NCI-H524 (cell line): ENCODE measurements around the gene MYOM3.
A peak's percentile ranks its signal among the peaks of the same experiment; 100 is the strongest.

Source experiments
- DNase-seq, 2 experiments: peaks; one replicate each; lab custom pipeline; 2025; lab: John Stamatoyannopoulos, UW

MYOM3 gene

GRCh38 chr1:24096009-24096738 is 15.8 kb downstream of the MYOM3 start:
- no peak for DNase-seq

- DNase-seq = no peak
Observed at GRCh38 chr1:24095140-24095859, 16.6 kb downstream of the MYOM3 start.

- DNase-seq = no peak
Observed at GRCh38 chr1:24094554-24094953, 17.4 kb downstream of the MYOM3 start.

GRCh38 chr1:24093732-24094131 is 18.2 kb downstream of the MYOM3 start:
- DNase-seq = no peak

- no peak for DNase-seq
Observed at GRCh38 chr1:24092979-24093378, 19.0 kb downstream of the MYOM3 start.

- no peak for DNase-seq
Observed at GRCh38 chr1:24091971-24092482, 19.9 kb downstream of the MYOM3 start.

- no peak for DNase-seq
Observed at GRCh38 chr1:24090736-24091135, 21.2 kb downstream of the MYOM3 start.

GRCh38 chr1:24089743-24090555 is 22.0 kb downstream of the MYOM3 start:
- no peak for DNase-seq

GRCh38 chr1:24089027-24089742 is 22.8 kb downstream of the MYOM3 start:
- no peak for DNase-seq

- no peak for DNase-seq
Observed at GRCh38 chr1:24086466-24086865, 25.5 kb downstream of the MYOM3 start.

- DNase-seq = no peak
Observed at GRCh38 chr1:24085546-24085945, 26.4 kb downstream of the MYOM3 start.

- no peak for DNase-seq
Observed at GRCh38 chr1:24085007-24085406, 26.9 kb downstream of the MYOM3 start.

GRCh38 chr1:24084050-24084449 is 27.9 kb downstream of the MYOM3 start:
- DNase-seq = no peak

- no peak for DNase-seq
Observed at GRCh38 chr1:24082372-24082771, 29.6 kb downstream of the MYOM3 start.

- DNase-seq = no peak
Observed at GRCh38 chr1:24081190-24081589, 30.7 kb downstream of the MYOM3 start.

GRCh38 chr1:24080131-24080530 is 31.8 kb downstream of the MYOM3 start:
- DNase-seq = no peak

GRCh38 chr1:24077278-24077978 is 34.5 kb downstream of the MYOM3 start:
- DNase-seq = no peak

- DNase-seq = no peak
Observed at GRCh38 chr1:24075946-24076345, 36.0 kb downstream of the MYOM3 start.

- DNase-seq = no peak
Observed at GRCh38 chr1:24075590-24075854, 36.4 kb downstream of the MYOM3 start.

- DNase-seq = peak in 1 of 2 experiments; percentile 11
Observed at GRCh38 chr1:24074817-24075589, 36.9 kb downstream of the MYOM3 start.

GRCh38 chr1:24074196-24074595 is 37.7 kb downstream of the MYOM3 start:
- no peak for DNase-seq
